CD4-positive, alpha-beta T cell treated with Interleukin-17A for 1 hour (primary cell): ENCODE results near the gene TMEM121B.
"Not testable (repeated sequence)": the region's sequence is repeated elsewhere in the genome, so short reads cannot be mapped to it uniquely, and the experiment has no call there.

Source experiments
- DNase-seq: peaks from one replicate; pipeline ENCODE4 v3.0.0-alpha.2; 2020

TMEM121B gene

DNA sequence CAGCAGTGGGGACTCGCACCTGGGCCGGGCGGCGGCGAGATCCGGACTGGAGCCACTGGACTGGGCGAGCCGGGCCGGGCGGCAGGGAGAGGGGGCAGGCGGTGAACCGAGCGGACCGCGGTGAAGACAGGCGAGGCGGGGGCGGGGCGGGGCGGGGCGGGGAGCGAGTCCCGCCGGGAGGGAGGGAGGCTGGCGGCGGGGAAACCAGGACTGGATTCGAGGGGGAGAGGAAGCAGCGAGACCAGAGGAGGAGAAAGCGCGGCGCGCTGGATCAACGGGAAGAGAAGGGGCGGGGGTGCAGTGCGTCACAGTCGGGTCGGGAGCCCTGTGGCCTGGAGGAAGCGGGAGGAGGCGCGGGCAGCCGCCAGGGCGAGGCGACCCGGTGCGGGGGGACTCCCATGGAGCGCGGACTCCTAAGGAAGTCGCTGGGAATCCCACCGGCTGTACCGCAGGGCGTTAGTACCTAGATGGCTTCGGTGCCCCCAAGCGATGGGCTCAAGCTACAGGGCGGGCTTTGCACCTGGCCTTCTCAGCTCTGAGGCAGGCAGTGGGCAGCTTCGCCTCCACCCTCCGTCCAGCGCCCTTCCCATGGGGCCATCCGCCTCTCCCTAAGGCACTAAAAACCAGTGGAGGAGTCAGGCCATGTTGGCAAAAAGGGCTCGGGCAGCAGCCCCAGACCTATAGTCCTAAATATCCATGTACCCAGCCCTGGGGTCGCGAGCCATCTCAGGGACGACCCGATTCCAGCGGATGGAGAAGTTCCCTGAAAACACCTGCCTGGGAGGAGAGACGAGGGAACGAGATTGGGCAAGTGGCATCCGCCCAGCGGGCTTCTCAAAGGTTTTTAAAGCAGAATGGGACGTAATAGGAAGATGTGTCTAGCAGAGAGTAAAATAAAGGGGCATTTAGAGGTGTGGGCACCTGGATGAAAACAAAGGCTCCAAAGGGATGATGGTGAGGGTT is at the start of gene TMEM121B:
Gene TMEM121B, minus strand, starts transcription at position 128 of the 963 bp plus-strand sequence. CDS start 233 bp downstream, outside the sequence.
- DNase-seq = no peak

DNA sequence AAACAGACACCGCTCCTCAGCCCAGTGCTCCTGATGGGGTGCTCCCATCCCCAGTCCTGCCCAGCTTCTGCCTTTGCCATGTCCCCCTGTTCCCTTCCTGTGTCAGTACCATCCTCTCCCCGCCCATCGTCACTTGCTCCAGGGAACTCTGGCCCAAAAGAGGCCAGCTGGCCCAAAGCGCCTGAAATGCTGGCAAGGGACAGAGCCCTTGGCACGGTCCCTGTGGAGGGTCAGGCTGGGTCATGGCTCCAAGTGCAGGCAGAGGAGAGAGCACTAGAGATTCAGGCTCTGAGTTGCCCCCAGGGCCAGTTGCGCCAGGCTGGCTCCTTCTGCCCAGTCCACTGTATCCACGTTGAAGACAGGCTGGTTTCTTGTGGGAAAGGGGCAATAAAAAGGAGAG is 46.3 kb upstream of the TMEM121B start:
- no peak for DNase-seq

DNA sequence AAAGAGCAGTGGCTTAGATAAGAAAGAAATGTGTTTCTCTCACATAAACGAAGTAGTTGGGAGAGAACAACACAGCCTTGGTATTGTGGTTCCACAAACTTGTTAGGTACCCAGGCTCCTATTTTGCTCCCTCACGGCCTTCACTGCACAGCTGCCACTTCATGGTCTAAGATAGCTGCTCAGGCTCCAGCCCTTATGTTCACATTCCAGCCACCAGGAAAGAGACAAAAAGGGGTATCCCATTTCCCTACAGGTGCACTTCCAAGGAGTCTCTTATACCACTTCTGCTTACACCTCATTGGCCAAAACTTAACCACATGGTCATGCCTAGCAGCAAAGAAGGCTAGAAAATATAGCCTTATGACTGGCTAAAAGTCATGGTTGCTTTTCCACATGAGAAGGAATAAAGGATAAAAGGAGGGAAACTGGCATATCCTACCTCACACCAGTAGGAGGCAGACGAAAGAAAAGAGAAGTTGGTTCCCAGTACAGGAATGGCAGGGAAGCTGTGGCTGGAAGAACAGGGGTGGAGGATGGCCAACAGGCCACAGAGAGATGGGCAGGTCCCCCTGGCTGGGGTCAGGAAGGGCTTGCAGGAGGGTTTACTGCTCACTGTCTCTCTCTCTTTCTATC is 43.3 kb upstream of the TMEM121B start:
- DNase-seq = no peak

DNA sequence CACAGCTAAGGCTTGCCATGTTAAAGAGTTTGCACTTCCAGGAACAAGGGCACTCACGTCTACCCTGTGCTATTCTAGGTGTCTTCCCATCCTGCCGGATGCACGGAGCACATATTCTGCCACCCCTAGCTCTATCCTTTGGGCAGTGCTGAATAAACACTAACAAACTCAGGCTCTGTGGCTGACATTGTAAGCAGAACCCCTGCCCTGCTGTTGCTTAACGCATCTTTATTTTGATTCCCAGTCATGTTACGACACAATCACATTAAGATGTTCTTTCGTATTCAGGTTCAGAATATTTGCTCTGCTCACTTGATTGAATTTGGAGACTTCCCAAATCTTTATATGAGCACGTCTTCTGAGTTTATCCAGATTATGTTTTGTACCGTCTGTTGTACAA is 41.6 kb upstream of the TMEM121B start:
- DNase-seq = no peak

DNA sequence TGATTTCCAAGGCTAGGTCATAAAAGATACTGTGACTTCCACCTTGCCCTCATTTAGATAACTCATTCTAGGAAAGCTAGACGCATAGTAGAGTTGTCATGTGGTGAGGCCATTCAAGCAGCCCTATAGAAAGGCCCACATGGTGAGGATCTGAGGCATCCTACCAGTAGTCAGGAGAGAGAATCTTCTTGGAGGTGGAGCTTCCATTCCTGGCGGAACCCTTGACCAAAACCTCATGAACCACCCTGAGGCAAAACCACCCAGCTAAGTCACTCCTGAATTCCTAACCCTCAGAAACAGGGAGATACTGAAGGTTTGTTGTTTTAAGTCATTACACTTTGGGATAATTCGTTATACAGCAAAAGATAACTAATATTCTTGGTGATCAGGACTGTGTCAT is 40.8 kb upstream of the TMEM121B start:
- no peak for DNase-seq

DNA sequence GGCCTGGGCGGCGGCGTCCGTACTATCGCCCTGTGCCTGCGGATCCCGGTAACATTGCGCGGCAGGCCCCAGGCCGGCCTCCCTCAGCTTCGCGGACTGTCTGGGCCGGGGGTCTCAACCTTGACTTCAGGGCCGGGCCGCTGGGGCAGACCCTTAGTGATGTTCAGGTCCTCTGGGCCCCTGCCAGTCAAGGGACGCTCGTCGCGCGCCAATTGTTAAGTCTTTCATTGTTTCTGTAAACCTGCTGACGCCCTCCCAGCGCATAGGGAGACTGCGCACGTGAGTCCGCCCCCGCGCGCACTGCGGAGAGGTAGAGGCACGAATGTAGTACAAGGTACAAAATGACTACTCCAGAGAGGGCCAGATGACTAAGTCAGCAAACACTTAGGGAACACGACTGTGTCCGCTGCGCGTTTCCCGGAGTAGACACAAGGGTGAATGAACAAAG is 38.4 kb upstream of the TMEM121B start:
- DNase-seq = peak; percentile 32

DNA sequence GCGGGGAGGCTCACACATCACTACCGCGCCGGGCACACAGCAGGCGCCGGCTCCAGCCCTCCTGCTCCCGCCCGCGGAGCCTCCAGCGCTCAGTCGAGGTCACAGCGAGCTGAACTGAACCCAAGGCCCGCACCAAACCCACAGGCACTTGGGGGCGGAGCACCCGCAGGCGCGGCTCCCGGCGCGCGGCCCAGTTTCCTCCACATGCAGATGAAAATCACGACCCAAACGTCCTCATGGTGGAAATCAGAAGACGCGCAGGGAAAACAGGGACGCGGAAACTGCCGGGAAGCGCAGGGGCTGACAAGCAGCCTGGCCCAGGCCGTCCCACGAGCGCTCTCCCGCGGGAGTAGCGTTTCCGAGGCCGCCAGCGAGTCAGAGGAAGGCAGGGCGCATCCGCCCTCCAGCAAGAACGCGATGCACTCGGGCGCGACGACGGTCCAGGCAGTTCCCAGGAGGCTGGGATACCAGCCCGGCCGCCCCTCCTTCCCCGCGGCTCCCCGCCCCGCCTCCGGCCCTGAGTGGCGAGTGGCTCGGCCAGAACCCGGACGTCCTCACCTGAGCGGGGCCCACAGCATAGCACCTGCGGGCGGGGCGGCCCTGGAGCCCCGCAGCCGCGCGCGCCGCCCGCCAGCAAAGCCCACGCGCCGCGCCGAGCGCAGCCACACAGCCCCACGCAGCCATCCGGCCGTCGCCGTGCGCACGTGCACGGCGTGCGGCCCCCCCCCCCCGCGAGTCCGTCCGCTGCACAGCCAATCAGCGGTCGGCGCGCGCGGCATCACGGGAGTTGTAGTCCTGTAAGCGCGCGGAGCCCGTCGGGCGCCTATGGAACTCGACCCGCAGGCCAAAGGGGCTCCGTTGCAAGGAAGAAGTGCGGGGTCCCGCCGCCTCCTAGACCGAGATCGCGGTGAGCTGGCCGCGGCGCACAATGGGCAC is 37.7 kb upstream of the TMEM121B start, which contains the start of gene HDHD5:
Gene HDHD5, minus strand, starts transcription at position 710 of the 936 bp plus-strand sequence. Its CDS starts 26 bp downstream, at position 684.
- peak; percentile 90 for DNase-seq

DNA sequence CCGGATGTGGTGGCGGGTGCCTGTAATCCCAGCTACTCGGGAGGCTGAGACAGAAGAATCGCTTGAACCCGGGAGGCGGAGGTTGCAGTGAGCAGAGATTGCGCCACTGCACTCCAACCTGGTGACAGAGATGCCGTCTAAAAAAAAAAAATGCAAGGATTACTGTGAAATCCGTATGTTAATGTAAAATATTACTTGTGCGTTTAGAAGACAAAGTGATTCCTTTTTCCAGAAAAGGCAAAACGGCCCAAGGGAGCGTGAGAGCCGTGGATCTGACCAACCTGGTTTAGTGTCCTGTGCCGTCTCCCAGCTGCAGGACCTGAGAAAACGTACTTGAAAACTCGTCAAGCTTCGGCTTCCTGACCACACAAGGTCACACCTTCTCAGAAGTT is 37.0 kb upstream of the TMEM121B start:
- no peak for DNase-seq

DNA sequence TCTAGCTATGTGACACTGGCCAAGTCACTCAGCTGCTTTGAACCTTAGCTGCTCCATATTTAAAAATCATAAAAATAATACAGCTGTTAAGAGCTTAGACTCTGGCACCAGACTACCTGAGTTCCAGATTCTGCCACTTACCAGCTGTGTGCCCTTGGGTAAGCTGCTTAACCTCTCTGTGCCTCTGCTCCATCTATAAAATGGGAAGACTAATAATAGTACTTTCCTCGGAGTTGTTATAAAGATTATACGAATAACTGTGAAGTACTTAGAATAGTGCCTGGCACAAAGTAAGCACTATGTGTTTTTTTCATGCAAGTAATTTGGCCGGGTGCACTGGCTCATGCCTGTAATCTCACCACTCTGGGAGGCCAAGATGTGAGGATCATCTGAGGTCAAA is 36.6 kb upstream of the TMEM121B start:
- no peak for DNase-seq

DNA sequence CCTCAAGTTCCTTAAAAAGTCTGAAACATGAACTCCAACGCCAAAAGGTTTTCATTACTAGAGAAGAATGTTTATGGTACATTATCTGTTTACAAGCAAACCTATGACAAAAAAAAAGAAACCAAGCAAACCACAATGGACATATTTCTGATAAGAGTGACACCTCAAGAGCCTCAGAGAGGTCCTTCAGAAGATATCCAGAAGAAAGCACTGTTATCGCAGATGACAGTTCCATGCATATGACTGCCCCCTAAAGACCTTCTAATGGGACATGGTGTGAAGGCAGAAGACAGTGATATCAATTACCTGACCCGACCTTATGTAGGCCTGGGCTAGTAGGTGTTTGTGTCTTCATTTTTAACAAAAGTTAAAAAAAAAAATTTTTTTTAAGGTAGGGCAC is 34.8 kb upstream of the TMEM121B start:
- DNase-seq = no peak

DNA sequence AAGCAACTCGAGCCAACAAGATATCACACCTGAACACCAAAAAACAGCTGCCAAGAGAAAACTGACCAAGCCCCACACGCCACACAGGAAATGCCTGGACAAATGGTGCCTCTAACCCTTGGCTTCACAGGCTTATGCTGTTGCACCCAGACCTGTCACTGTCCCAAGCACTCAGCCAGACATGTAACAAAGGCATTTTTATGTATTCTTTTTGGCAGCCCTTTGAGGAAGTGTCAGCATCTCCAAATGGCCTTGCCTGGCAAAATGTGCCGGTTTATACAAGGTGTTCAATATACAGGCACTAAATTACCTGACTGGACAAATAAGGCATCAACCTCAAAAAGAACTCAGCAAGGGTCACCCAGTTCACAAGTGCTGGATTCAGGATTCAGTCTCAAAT is 31.8 kb upstream of the TMEM121B start:
- DNase-seq = no peak

DNA sequence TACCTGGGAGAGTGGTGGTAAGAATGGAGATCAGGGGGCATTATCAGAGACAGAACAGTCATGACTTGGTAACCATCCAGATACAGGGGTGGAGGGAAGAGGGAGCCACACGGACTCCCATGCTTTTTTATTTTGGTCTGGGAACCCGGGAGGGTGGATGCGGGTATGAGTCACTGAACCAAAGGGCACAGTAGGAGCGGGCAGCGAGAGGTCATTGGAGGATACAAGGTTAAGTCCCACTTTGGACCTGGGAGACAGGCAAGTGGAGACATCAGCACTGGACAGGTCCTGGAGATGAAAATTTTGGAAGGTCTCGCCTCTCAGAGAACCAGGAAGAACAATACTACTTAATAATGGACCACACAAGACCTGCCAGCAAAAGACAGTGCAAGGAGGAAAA is 31.2 kb upstream of the TMEM121B start:
- no peak for DNase-seq

DNA sequence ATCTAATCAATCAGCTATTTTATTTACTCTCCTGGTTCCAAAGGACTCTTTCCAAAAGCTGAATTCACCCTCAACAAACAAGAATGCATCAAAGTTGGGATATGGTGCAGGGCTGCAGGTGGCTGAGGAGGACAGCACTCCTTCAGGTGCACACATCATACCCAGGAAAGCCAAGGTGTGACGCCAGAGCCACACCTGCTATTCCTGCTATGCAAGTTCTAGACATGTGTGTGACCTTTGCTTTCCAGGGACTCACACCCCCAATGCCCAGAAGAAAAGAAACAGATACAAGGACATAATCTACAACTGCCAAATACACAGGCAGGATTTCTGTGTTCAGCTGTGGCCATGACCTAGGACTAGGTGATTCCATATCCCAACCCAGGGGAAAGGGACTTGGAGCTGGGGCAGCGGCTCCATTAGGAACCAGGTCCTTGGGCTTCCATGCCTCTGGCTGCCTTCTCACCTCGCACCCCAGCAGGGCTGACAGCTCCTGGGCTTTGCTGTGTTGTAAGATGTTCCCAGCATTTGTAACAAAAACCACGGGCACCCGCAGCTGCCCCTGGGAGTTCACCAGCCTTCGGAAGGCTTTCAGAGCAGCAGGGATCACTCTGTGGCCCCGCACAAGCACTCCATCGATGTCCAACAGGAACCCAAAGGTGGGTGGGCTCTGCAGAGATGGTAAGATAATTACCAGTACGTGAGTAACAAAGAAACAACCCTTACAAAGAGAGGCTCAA is 28.1 kb upstream of the TMEM121B start:
- no peak for DNase-seq

DNA sequence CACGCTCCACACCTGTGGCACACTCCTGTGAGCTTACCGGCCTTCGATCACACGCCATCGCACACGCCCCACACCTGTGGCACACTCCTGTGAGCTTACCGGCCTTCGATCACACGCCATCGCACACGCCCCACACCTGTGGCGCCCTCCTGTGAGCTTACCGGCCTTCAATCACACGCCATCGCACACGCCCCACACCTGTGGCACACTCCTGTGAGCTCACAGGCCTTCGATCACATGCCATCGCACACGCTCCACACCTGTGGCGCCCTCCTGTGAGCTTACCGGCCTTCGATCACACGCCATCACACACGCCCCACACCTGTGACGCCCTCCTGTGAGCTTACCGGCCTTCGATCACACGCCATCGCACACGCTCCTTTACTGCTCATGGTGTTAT is 26.3 kb upstream of the TMEM121B start:
- DNase-seq = not testable (repeated sequence)

DNA sequence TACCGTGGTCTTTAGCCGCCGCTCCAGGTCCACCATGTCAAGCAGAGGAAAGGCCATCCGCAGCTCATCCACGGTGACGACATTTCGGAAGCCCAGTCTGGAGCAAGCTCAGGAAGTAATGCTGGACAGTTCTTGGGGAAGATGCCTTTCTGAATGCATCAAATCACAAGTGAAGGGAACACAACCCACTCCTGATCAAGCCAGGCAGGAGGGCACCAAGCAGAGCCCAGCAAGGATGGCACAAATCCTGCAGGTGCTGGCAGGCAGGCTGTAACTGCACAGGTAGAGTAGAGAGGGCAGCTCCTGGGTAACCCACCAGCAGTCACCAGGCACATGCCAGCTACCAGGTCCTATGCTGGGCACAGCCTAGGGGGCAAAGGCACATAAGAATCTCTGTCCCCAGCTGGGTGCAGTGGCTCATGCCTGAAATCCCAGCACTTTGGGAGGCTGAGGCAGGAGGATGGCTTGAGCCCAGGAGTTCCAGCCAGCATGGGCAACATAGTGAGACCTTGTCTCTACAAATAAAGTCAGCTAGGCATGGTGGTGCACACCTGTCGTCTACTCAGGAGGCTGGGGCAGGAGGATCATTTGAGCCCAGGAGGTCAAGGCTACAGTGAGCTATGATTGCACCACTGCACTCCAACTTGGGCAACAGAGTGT is 24.0 kb upstream of the TMEM121B start:
- DNase-seq = no peak

DNA sequence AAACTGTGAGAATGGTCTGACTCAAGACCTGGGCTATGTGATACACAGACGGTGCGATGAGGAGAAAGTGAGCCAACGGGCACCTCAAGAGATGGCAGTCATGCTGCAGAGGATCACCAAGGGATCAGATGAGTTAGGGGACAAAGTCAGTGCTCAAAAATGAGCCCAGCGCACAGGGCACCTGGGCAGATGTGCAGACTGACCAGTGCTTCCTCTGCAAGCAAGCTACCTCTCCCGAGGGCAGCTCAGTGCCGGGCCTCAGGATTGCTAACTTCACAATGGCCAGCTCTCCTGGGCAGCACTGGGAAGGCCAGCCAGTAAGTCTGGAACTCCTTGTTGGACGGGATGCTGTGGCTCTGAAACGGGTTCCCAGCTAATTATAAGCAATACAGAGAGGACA is 22.7 kb upstream of the TMEM121B start:
- no peak for DNase-seq

DNA sequence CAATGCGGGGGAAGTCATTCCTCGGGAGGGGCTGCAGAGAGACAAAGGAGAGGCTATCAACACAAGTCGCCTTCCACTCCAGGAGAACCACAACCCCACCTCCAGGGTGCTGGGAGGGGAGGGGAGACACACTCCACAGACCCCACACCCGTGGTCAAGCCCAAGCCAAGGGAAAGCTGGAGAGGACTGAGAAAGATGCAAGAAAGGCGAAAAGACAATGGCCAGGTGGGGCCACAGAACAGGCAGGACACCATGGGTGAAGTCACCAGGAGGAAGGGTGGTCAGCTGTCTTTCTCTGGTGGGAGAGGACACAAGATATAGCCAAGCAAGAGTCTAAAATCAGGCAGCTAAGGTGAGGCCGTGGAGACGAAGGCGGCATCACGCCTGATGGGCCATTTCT is 21.9 kb upstream of the TMEM121B start:
- DNase-seq = no peak

DNA sequence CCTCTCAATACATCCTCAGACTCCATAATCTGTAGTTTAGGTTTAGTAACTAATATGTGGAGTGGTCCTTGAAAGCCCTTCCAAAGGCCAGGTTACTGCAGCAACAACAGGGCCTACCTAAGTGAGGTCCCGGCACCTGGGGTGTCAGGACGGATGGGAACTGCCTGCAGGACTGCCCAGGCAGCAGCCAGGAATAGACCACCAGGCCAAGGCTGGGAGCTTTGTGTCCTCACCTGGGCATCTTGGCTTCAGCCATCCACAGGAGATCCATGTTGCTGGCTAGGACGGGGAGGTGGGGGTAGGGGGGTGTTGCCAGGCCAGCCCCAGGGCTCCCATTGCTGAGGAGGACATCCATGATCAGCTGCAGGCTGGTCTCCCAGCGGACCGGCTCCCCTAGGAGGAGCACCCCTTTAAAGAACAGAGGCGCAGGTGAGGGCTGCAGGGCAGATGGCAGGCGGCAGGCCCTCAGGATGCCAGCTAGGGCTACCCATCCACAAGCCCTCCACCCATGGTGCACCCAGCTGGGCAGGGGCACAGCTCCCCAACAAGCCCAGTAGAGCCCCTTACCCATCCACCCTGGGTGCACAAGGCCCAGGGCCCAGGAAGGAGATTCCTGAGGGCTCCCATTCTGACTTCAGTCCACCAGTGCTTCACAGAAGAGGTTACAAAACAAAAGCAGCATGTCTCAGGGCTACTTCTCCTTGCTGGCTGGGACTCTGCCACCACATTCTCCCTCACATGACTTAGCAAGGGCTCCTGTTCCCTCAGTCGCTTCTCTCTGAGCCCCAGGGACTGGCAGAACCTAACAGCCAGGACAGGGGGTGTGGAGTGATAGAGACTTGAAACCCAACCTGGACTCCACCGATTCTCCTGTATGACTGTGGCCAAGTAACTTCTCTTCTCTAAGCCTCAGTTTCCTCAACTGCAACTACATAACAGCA is 19.9 kb upstream of the TMEM121B start:
- no peak for DNase-seq

DNA sequence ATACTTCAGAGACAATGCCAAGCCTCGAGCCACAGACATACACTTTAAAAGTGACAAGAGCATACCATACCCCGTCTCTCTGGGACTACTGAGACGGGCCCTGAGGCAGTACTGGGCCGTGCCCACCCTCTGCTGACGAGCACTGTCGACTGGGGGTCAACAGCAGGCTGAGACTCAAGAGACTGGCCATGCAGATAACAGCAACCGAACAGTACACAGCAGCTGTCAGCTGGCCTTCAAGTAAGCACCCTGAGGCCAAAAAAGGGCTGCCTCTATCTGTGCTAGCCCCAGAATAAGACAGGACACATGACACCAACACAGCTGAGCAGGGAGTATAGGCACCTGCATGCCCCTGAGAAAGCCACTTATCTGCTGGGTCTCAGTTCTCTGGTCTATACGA is 18.9 kb upstream of the TMEM121B start:
- DNase-seq = no peak

DNA sequence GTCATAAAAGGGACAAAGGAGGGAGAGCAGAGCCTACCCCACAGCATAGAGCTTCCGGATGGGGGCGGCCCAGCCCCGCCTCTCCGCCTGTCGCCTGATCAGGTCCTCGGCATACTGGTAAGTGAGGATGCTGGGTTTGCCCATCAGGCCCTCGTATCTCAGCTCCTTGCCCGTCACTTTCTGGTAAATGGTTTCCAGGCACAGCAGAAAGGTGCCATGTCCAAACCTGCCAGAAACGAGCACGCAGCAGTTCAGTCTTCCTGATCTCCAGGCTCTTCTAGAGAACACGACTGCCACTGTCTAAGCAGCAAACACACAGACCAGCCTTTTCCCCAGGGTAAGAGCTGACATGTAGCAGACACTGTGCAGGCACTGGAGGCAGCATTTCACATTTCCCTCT is 17.4 kb upstream of the TMEM121B start:
- no peak for DNase-seq
